HTERT RPE-1 (cell line): Measurements from ENCODE around the gene AKR1B15.

ENCODE experiments used
- in situ Hi-C: fragments of 300-500 bp; cut with MboI; formaldehyde crosslinking; loops from 4 replicates; pipeline ENCODE4 v1.14.3; 2020; ENCODE audit warnings: low sequenced_read_pairs

The AKR1B15 gene

DNA sequence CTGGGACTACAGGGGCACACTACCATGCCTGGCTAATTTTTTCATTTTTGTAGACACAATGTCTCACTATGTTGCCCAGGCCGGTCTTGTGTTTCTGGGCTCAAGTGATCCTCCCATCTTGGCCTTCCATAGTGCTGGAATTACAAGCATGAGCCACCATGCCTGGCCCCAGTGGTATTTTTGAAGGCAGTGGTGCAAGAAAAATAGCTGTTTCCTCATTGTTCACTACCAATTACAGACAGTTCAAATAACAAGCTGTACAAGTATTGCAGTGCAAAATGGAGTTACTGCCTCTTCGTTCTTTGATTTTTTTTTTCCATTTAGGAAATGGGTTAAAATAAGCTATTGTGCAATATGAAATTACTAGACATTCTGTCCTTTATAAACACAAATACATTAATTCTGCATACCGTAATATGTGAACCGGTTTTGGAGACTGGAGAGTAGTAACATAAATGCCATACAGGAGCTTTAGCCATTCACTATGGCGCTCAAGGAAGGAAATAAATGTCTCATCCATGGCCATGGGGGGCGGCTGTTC is 62.8 kb downstream of the AKR1B15 start:
- in situ Hi-C loops: no loop called here

DNA sequence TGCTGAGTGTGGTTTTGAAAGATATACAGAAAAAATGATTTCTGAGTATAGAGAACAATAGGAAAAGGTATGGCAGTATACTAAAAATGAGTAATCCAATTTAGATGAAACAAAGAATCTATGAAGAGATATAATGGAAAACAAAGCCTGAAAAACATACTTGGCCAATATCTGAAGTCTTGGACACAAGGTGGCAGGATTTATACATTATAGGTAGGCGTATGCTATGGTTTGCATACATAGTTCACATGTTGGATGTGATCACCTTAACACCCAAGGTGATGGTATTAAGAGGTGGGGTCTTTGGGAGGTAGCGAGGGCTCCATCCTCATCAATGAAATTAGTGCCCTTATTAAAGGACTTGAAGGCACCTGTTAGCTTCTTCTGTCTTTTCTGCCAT is 63.3 kb downstream of the AKR1B15 start:
- in situ Hi-C loops: no loop called here

DNA sequence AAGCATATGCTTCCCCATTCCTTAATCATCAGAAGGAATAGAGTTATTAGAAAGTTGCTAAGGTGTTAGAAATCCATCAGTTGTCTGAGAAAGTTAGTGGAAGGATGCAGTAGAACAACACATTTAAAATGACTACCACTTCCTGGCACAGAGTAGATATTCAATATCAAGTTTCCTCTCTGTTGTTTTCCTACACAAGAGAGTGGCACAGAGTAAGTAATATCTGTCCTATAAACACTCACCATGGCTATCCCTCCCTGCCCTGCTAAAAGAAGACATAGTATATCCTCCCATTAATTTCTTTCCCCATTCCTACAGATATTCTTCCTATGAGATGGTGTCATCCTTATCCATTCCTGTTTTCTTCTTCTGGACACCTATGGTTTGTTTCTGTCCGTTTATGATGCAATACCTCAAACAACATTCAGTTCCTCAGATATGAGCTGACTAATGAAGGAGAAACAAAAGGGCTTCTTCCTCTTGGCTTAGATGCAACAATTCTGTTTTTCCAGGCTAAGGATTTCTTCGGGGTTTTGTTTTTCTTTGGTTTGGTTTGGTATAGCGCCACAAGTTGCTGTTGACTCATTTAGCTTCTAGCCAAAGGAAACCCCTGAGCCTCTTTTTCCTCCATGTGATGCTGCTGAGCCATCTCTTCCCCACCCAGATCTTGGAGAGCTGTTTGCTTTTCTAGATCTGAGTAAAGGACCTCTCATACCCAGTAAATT is 64.9 kb downstream of the AKR1B15 start:
- in situ Hi-C loops: no loop called here

DNA sequence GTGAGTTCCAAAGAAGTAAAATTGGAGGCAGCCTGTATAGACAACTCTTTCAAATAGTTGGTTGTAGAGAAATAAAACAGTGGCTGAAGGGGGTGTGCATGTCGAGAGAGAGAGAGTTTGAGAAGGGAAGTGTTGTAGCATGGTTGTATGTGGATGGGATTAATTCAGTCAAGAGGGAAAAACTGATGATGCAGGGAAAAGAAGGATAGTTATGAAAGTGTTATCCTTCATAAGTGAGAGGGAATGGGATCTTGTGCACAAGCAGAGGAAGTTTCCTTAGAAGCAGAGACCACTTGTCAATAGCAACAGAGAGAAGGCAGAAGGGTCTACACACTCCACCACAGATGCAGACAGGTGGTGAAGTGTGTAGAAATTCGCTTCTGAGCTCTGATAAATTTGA is 67.7 kb downstream of the AKR1B15 start:
- in situ Hi-C loops: no loop called here

DNA sequence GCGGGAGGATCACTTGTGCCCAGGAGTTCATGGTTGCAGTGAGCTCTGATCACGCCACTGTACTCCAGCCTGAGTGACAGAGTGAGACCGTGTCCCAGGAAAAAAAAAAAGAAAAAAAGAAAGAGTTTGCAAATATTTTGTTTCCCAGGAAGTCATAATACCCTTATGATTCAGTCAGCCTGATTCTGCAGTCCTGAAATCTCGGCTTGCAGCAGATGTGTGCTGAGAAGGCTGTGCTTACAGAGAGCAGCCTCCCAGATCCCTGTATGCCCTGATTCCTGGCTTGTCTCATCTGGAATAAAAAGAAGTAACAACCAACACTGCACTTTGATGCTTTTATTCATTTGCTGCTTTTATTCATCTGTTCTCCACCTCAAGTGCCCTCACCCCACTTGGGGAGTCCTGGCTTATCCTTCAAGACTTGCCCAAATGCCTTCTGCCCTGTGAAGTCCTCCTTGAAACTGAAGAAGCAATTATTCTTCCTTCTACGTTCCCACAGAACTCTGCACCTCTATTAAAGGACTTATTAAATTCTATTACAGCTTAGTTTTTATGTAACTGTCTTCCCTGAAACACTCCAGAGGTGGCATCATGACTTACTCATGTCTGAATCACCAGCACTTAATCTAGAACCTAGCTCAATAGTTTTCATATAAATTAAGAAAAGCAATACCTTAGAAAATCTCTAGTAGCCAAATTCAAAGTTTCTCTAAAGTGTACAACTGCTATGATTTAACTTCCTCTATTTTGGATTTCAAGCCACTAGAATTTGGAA is 70.0 kb downstream of the AKR1B15 start:
- in situ Hi-C loops: no loop called here

DNA sequence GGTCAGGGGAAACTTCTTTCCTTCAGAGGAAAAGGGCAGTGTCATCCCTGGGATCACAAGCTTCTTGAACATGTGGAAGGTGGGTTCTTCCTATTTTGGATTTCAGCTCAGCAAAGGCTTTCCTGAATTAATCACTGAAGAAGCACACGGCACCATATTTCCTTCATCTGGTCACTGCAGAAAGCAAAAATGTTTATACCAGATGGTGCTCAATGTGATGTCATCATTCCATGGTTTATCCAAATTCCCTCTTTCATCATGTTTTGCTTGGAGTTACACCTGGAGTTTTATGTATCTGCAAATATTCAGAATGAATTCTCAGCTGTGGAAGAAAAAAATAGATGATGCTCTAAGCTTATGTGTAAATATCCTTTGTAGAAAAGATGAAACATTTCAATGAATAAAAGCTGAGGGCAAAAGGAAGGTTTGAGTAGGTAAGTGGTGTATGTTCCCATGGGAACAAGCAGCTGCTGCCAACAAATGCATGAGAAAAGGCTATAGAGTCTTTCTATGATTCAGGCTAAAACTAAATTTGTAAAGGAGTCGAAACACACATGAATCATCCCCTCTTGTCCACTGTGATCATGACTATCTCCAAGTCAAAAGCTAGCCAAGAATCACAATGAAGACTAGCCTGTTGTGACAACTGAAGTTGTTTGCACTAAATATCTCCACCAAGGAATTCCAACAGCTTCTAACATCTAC is 70.9 kb downstream of the AKR1B15 start:
- in situ Hi-C loops: no loop called here

DNA sequence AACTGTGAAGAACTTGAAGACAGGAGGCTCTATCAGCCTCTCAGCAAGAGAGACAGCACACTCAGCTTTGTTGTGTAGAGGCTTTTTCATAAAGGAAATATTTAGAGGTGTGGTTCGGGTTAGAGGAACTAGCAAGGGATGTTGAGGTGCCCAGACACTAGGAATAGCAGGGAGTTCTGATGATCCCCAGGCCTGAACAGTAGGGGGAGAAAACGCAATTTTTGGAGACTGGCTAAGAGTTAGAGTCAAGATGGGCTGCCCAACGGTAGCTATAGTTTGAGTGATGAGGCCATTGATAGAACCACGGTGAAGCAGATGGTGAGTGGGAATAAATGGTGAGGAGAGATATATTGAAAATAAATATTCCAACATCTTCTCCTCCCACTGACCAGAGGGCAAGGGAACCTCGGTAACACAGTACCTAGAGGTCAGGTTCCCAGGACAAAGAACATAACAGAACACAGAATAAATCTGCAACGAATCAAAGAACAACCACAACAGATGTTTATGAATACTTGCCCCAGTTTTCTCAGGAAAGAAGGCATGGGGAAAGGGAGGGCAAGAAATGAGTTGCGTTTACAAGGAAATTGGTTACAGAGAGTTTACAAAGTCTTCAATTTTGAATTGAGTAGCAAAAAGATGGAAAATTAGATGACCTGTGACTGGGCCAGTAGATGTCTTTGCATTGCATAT is 73.5 kb downstream of the AKR1B15 start:
- in situ Hi-C loops: no loop called here

DNA sequence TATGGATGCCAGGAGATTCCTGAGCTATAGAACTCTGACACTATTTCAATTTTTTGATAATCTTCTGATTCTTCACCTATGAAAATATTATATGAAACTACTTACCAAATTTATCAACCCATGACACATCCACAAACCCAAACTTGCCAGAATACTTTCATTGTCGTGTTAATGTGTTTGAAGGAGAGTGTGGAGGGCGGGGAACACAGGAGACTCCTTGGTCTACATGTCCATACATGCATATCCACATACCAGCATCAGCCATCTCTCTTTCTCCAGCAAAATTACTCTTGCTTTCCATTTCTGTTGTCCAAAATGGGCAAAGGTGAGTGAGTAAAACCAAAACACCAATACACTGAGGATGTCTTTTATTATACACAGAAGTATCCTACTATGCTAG is 74.3 kb downstream of the AKR1B15 start:
- in situ Hi-C loops: no loop called here

DNA sequence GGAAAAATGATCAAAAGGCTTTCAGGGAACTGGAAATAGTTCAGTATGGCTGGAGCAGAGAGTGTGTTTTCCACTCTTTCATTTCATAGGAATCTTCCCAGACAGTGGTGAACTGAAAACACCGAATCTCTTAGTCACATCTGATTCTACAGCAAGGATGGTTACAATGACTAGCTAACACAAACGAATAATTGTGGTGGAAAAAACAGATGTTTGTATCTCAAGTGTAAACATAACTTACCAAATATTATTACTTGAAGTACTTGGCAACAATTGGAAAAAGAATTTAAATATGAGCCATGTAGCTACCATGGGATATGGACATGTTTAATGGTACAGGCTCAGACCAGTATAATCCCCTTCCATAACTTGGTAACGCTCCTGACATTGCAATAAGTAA is 76.6 kb downstream of the AKR1B15 start:
- in situ Hi-C loops: no loop called here

DNA sequence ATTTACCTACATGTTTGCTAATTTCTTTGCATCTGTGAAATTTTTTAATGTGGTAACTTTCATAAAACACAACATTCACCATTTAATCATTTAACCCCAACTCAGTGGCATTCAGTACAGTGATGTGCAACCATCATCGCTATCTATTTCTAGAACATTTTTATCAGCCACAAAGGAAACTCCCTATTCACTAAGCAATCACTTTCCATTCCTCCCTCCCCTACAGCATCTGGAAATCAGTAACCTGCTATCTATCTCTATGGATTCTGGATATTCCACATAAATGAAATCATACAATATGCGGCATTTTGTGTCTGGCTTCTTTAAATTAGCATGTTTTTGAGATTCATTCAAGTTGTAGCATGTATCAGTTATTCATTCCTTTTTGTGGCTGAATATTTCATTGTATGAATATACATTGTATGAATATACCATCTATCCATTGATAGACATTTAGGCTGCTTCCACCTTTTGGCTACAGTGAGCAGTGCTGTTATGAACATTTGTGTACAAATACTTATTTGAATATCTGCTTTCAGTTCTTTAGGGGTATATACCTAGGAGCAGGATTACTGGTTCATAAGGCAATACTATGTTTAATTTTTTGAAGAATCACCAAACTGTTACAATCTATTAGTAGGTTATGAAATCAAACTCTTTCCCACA is 78.3 kb downstream of the AKR1B15 start:
- in situ Hi-C loops: no loop called here

DNA sequence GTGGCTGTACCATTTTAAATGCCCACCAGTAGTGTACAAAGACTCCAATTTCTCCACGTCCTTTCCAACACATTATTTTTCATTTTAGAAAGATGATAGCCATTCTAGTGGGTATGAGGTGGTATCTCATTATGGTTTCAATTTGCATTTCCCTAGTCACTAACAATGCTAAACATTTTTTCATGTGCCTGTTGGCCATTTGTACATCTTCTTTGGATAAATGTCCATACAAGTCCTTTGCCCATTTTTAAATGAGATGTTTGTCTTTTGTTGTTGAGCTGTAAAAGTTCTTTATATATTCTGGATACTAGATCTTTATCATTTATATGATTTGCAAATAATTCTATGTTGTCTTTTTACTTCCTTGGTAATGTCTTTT is 78.9 kb downstream of the AKR1B15 start:
- in situ Hi-C loops: no loop called here

DNA sequence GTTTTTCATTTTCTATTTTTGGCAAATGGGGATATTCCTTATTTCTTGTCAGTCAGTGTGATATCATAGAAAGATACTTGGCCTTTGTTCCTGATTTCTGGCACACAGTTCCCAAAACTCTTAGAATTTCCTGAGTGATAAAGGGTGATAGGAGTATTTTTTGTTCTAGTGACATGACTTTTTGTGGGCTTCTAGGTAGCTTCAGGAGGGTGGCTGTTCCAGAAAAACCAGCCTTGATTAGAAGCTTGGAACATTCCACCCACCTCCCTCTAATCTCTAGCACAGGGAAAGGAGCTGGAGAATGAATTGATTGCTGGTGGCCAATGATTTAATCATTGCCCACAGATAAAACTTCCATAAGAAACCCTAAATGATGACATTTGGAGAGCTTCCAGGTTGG is 80.5 kb downstream of the AKR1B15 start:
- in situ Hi-C loops: no loop called here
